ENCODE measurements around the gene HBA2.
"Not testable (repeated sequence)": the region's sequence is repeated elsewhere in the genome, so short reads cannot be mapped to it uniquely, and the experiment has no call there.

The HBA2 gene

DNA sequence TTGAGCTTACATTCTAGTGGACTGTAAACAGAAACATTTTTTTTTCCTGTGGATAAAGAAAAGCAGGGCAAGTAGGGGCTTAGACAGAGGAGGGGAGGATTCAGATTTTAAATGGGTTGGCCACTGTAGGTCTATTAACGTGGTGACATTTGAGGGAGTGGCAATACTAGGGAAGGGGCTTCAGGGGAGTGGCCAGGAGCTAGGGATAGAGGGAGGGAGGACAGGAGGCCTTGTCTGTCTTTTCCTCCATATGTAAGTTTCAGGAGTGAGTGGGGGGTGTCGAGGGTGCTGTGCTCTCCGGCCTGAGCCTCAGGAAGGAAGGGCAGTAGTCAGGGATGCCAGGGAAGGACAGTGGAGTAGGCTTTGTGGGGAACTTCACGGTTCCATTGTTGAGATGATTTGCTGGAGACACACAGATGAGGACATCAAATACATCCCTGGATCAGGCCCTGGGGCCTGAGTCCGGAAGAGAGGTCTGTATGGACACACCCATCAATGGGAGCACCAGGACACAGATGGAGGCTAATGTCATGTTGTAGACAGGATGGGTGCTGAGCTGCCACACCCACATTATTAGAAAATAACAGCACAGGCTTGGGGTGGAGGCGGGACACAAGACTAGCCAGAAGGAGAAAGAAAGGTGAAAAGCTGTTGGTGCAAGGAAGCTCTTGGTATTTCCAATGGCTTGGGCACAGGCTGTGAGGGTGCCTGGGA, 13.4 kb upstream of the HBA2 start:
- Histone ChIP-seq H3K4me1 (ENCODE audit: control insufficient read depth, insufficient read depth, low read length, unreplicated experiment) (peaks cover 4% of the 10 kb centered on the region), H3K27ac (ENCODE audit: low read depth, low read length) (no peak overlapping the region), H3K4me3 (ENCODE audit: low read depth, low read length) (no peak overlapping the region), H2AFZ (ENCODE audit: low read length, unreplicated experiment) (no peak overlapping the region), H3K36me3 (ENCODE audit: insufficient read depth, low read length) (no peaks in the 10 kb centered on the region), H3K79me2 (ENCODE audit: control insufficient read depth, insufficient read depth, low read length, unreplicated experiment) (no peaks in the 10 kb centered on the region), H3K27me3 (ENCODE audit: insufficient read depth, low read length) (peaks cover 24% of the 10 kb centered on the region)

DNA sequence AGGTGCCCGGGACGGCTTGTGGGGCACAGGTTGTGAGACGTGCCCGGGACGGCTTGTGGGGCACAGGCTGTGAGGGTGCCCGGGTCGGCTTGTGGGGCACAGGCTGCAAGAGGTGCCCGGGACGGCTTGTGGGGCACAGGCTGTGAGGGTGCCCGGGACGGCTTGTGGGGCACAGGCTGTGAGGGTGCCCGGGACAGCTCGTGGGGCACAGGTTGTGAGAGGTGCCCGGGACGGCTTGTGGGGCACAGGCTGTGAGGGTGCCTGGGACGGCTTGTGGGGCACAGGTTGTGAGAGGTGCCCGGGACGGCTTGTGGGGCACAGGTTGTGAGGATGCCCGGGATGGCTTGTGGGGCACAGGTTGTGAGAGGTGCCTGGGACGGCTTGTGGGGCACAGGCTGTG, 12.4 kb upstream of the HBA2 start:
- not testable (repeated sequence) for H3K79me2 ChIP-seq (ENCODE audit: control insufficient read depth, insufficient read depth, low read length, unreplicated experiment); H3K27ac ChIP-seq (ENCODE audit: low read depth, low read length); H2AFZ ChIP-seq (ENCODE audit: low read length, unreplicated experiment); H3K4me1 ChIP-seq (ENCODE audit: control insufficient read depth, insufficient read depth, low read length, unreplicated experiment); H3K36me3 ChIP-seq (ENCODE audit: insufficient read depth, low read length); H3K4me3 ChIP-seq (ENCODE audit: low read depth, low read length)
- peaks cover 19% of the 10 kb centered on the region for H3K27me3 ChIP-seq (ENCODE audit: insufficient read depth, low read length)

DNA sequence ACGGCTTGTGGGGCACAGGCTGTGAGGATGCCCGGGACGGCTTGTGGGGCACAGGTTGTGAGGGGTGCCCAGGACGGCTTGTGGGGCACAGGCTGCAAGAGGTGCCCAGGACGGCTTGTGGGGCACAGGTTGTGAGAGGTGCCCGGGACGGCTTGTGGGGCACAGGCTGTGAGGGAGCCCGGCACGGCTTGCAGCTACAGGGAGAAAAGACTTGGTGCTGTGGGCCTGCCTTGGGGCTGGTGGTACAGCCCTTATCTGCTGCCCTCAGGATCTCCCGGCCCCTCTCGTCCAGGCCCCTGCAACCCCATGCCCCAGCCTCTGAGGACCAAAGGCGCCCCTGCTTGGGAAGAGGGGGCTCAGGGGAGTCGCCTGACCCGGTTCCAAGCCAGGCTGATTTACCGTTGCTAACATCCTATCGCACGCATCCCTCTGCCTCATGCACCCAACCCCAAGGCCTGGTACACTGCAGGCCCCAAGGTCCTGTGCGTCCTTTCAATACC, 11.9 kb upstream of the HBA2 start:
- Histone ChIP-seq H3K27me3 (ENCODE audit: insufficient read depth, low read length) (peaks cover 24% of the 10 kb centered on the region), H3K27ac (ENCODE audit: low read depth, low read length) (no peak overlapping the region), H3K4me1 (ENCODE audit: control insufficient read depth, insufficient read depth, low read length, unreplicated experiment) (no peaks in the 10 kb centered on the region), H3K4me3 (ENCODE audit: low read depth, low read length) (no peak overlapping the region), H3K36me3 (ENCODE audit: insufficient read depth, low read length) (no peaks in the 10 kb centered on the region), H2AFZ (ENCODE audit: low read length, unreplicated experiment) (no peak overlapping the region), H3K79me2 (ENCODE audit: control insufficient read depth, insufficient read depth, low read length, unreplicated experiment) (no peaks in the 10 kb centered on the region)

DNA sequence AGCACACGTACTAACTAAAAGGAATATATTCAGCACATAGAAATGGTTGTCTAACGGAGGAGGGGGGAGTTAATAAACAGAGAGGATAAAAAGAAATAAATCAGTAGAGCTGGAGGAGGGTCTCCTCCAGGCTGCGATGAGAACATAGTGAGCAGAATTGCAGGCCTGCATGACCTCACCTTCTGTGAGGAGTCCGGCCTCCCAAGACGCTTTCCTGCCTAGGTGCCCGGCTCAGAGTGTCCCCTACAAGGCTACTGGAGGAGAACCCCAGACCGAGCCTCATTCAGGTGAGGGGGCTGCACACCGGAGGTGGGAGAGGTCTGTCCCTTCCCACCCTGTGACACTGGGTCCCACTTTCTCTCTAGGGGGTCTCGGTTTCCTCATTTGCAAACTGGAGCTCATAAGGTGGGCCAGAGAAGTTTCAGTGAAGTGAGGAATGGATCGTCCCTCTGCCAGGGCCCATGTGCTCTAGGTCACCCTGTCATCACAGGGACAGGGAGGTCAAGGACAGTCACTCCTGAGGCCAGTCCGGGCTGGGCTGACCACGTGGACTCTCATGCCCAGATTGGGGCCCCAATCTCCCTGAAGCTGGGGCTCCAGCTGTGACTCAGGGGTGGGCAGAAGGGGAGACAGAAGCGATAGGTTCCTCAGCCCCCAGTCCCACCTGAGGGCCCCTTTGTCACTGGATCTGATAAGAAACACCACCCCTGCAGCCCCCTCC, 10.2 kb upstream of the HBA2 start:
- Histone ChIP-seq H2AFZ (ENCODE audit: low read length, unreplicated experiment) (no peak overlapping the region), H3K79me2 (ENCODE audit: control insufficient read depth, insufficient read depth, low read length, unreplicated experiment) (no peaks in the 10 kb centered on the region), H3K4me1 (ENCODE audit: control insufficient read depth, insufficient read depth, low read length, unreplicated experiment) (no peaks in the 10 kb centered on the region), H3K36me3 (ENCODE audit: insufficient read depth, low read length) (no peaks in the 10 kb centered on the region), H3K27ac (ENCODE audit: low read depth, low read length) (no peak overlapping the region), H3K27me3 (ENCODE audit: insufficient read depth, low read length) (peaks cover 34% of the 10 kb centered on the region), H3K4me3 (ENCODE audit: low read depth, low read length) (no peak overlapping the region)

DNA sequence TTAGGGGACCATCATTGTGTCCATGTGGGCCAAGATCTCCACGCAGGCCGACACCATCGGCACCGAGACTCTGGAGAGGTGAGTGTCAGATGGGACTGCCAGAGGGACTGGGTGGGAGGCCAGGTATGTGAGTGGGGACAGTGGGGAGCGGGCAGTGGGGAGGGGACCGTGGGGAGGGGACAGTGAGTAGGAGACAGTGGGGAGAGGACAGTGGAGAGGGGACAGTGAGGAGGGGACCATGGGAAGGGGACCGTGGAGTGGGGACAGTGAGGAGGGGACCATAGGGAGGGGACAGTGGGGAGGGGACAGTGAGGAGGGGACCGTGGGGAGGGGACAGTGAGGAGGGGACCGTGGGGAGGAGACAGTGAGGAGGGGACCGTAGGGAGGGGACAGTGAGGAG, 9.5 kb upstream of the HBA2 start:
- not testable (repeated sequence) for H2AFZ ChIP-seq (ENCODE audit: low read length, unreplicated experiment); H3K4me3 ChIP-seq (ENCODE audit: low read depth, low read length); H3K4me1 ChIP-seq (ENCODE audit: control insufficient read depth, insufficient read depth, low read length, unreplicated experiment); H3K36me3 ChIP-seq (ENCODE audit: insufficient read depth, low read length); H3K79me2 ChIP-seq (ENCODE audit: control insufficient read depth, insufficient read depth, low read length, unreplicated experiment); H3K27ac ChIP-seq (ENCODE audit: low read depth, low read length)
- peaks cover 41% of the 10 kb centered on the region for H3K27me3 ChIP-seq (ENCODE audit: insufficient read depth, low read length)

DNA sequence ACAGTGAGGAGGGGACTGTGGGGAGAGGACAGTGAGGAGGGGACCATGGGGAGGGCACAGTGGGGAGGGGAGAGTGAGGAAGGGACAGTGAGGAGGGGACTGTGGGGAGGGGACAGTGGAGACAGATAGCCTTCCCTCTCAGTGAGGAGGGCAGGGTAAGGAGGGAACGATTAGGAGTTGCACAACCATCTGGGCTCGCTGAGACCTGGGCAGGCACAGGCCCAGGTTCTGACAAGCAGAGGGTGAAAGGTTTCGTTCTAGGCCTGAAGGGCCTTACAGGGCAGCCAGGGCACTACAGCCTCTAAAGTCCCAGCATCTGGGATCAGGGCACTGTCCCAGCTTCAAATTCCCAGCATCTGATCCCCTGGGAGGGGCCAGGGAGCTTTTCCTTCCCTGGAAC, 9.0 kb upstream of the HBA2 start:
- not testable (repeated sequence) for H3K4me3 ChIP-seq (ENCODE audit: low read depth, low read length); H3K27ac ChIP-seq (ENCODE audit: low read depth, low read length); H3K4me1 ChIP-seq (ENCODE audit: control insufficient read depth, insufficient read depth, low read length, unreplicated experiment); H2AFZ ChIP-seq (ENCODE audit: low read length, unreplicated experiment); H3K36me3 ChIP-seq (ENCODE audit: insufficient read depth, low read length); H3K79me2 ChIP-seq (ENCODE audit: control insufficient read depth, insufficient read depth, low read length, unreplicated experiment)
- H3K27me3 ChIP-seq (ENCODE audit: insufficient read depth, low read length): peaks cover 43% of the 10 kb centered on the region

DNA sequence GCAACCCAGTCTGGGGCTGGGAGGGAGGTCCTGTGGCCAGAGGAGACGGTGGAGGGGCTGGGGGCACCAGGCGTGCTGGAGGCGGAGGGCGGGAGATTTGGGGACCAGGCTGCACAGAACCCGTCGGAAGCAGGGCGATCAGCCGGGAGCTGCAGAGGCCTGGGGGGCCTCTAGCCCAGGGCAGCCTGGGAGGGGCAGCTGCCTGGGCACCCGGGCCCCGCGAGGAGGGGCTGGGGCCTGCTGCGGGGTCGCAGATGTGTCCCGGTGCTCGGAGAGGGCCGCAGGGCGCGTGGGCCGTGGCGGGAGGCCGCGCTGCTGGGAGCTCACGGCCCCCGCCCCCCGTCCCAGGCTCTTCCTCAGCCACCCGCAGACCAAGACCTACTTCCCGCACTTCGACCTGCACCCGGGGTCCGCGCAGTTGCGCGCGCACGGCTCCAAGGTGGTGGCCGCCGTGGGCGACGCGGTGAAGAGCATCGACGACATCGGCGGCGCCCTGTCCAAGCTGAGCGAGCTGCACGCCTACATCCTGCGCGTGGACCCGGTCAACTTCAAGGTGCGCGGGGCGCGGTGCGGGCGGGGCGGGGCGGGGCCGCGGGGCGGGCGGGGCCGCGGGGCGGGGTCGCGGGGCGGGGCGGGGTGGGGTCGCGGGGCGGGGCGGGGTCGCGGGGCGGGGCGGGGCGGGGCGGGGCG, 8.4 kb upstream of the HBA2 start:
- not testable (repeated sequence) for H3K4me3 ChIP-seq (ENCODE audit: low read depth, low read length); H2AFZ ChIP-seq (ENCODE audit: low read length, unreplicated experiment); H3K79me2 ChIP-seq (ENCODE audit: control insufficient read depth, insufficient read depth, low read length, unreplicated experiment); H3K36me3 ChIP-seq (ENCODE audit: insufficient read depth, low read length); H3K27ac ChIP-seq (ENCODE audit: low read depth, low read length); H3K4me1 ChIP-seq (ENCODE audit: control insufficient read depth, insufficient read depth, low read length, unreplicated experiment)
- peaks cover 45% of the 10 kb centered on the region for H3K27me3 ChIP-seq (ENCODE audit: insufficient read depth, low read length)

DNA sequence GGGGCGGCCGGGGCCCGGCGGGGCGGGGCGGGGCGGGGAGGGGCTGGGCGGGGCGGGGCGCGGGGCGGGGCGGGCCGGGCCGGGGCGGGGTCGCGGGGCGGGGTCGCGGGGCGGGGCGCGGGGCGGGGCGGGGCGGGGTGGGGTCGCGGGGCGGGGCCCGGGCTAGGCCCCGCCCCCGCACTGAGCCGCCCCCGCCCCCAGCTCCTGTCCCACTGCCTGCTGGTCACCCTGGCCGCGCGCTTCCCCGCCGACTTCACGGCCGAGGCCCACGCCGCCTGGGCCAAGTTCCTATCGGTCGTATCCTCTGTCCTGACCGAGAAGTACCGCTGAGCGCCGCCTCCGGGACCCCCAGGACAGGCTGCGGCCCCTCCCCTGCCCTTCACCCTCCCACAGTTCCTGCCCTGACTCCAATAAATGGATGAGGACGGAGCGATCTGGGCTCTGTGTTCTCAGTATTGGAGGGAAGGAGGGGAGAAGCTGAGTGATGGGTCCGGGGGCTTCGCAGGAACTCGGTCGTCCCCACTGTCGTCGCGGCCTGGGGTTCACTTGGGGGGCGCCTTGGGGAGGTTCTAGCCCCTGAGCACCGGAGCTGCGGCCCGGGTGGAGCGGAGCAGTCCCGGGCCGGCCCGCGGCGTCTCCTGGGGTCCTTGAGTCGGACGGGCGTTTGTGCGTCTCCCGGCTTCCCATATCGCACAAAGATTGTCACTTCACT, 7.7 kb upstream of the HBA2 start:
- Histone ChIP-seq H3K4me3 (ENCODE audit: low read depth, low read length) (peak overlapping the region; percentile 3; the same call in 1 of the 2 replicates), H3K79me2 (ENCODE audit: control insufficient read depth, insufficient read depth, low read length, unreplicated experiment) (no peaks in the 10 kb centered on the region), H2AFZ (ENCODE audit: low read length, unreplicated experiment) (no peak overlapping the region), H3K36me3 (ENCODE audit: insufficient read depth, low read length) (no peaks in the 10 kb centered on the region), H3K27ac (ENCODE audit: low read depth, low read length) (no peak overlapping the region), H3K4me1 (ENCODE audit: control insufficient read depth, insufficient read depth, low read length, unreplicated experiment) (no peaks in the 10 kb centered on the region), H3K27me3 (ENCODE audit: insufficient read depth, low read length) (peaks cover 45% of the 10 kb centered on the region)

DNA sequence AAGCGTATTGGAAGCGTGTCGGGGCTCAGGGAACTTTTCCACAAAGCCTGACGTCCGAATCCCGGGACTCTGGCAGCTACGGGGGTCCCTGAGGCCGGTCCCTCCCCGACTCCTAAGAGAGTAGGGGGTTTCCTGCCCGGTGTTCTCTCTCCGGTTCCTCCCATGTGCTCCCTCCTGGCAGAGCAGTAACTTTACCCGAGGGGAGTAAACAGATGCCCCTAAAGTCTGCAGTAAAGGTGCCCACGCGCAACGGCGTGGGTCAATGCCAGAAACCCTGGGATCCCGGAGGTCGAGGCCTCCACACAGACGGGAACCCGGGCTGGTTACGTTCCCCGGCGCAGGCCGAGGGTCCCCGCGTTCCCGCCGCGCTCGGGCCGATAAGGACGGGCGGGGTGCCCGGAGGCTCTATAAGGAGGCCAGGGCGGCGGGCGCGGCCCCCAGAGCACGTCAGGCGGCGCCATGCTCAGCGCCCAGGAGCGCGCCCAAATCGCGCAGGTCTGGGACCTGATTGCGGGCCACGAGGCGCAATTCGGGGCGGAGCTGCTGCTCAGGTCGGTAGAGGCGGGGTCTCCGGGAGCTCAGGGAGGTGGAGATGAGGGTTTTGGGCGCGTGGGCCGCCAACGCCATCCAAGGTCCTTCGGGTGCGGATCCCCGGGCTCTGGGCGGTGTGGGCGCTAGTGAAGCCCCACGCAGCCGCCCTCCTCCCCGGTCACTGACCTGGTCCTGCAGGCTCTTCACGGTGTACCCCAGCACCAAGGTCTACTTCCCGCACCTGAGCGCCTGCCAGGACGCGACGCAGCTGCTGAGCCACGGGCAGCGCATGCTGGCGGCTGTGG, 6.9 kb upstream of the HBA2 start, which contains the start of gene HBM:
TSS of gene HBM (plus strand) at position 440 of the 836 bp plus-strand sequence. CDS start at position 460, 20 bp downstream.
- peak within 1 kb of the TSS; percentile 3; the same call in 1 of the 2 replicates for H3K4me3 ChIP-seq (ENCODE audit: low read depth, low read length)
- no peak within 1 kb of the TSS for H3K27ac ChIP-seq (ENCODE audit: low read depth, low read length)
- H3K27me3 ChIP-seq (ENCODE audit: insufficient read depth, low read length): peaks cover 46% of the 10 kb centered on the region
- H2AFZ ChIP-seq (ENCODE audit: low read length, unreplicated experiment): no peak within 1 kb of the TSS
- no peaks in the 10 kb centered on the region for H3K79me2 ChIP-seq (ENCODE audit: control insufficient read depth, insufficient read depth, low read length, unreplicated experiment)
- no peaks in the 10 kb centered on the region for H3K36me3 ChIP-seq (ENCODE audit: insufficient read depth, low read length)
- H3K4me1 ChIP-seq (ENCODE audit: control insufficient read depth, insufficient read depth, low read length, unreplicated experiment): no peaks in the 10 kb centered on the region

Data from ACC112 (cell line).